DND-41 (cell line): Measurements from ENCODE around the gene LSP1.

ENCODE experiments used
- ATAC-seq: fragments of 200-7000 bp; cut with Tn5 transposase; 3 replicates; pipeline ENCODE4 v1.9.1; 2021; ENCODE audit warnings: low read depth; ENCODE audit not compliant: insufficient read depth
- DNase-seq: peaks from one replicate; pipeline ENCODE4 v3.0.0-alpha.2; 2020
- H2AFZ ChIP-seq: 2 replicates; pipeline ENCODE4 v1.6.0; 2012; ENCODE audit warnings: low read depth, low read length
- H3K27ac ChIP-seq: 2 replicates; pipeline ENCODE4 v1.5.1; 2012; ENCODE audit warnings: low read length, inconsistent platforms
- H3K27me3 ChIP-seq: fragments of 200-600 bp; sonication (generic); 2 replicates; pipeline ENCODE4 v1.6.0; 2012; ENCODE audit warnings: low read length, mild to moderate bottlenecking, inconsistent platforms; ENCODE audit not compliant: insufficient read depth, poor library complexity
- H3K36me3 ChIP-seq: 2 replicates; pipeline ENCODE4 v1.5.1; 2012; ENCODE audit warnings: low read length, inconsistent platforms; ENCODE audit not compliant: insufficient read depth
- H3K4me1 ChIP-seq: 2 replicates; pipeline ENCODE4 v1.5.1; 2012; ENCODE audit warnings: mild to moderate bottlenecking, low read length; ENCODE audit not compliant: insufficient read depth
- H3K4me2 ChIP-seq: 2 replicates; pipeline ENCODE4 v1.6.0; 2012; ENCODE audit warnings: mild to moderate bottlenecking, moderate library complexity, low read length, inconsistent platforms; ENCODE audit not compliant: insufficient read depth
- H3K4me3 ChIP-seq, 2 experiments: fragments of 200-600 bp in 1 of 2; shearing (Covaris generic) in 1 of 2; 2 replicates each; pipeline ENCODE4 v1.5.1; 2012 to 2016; ENCODE audit warnings: inconsistent platforms in 2 of 2, low read length in 2 of 2, mild to moderate bottlenecking in 2 of 2, low read depth in 1 of 2, moderate library complexity in 1 of 2
- H3K79me2 ChIP-seq: 2 replicates; pipeline ENCODE4 v1.6.0; 2012; ENCODE audit warnings: low read length, inconsistent platforms; ENCODE audit not compliant: insufficient read depth
- H3K9ac ChIP-seq: 2 replicates; pipeline ENCODE4 v1.6.0; 2012; ENCODE audit warnings: low read depth, mild to moderate bottlenecking, inconsistent platforms, low read length, moderate library complexity
- H3K9me3 ChIP-seq: 2 replicates; pipeline ENCODE4 v1.5.1; 2012; ENCODE audit warnings: low read length, moderate library complexity, mild to moderate bottlenecking, inconsistent platforms; ENCODE audit not compliant: insufficient read depth, severe bottlenecking
- H4K20me1 ChIP-seq: 2 replicates; pipeline ENCODE4 v1.6.0; 2012; ENCODE audit warnings: low read length; ENCODE audit not compliant: insufficient read depth
- EZH2 ChIP-seq: IDR thresholded peaks from 3 replicates; pipeline ENCODE4 v1.6.1; 2012; ENCODE audit warnings: borderline replicate concordance, low read depth, mild to moderate bottlenecking, moderate library complexity, low read length, inconsistent platforms; ENCODE audit not compliant: severe bottlenecking
- TF ChIP-seq, protein P1 (sequence below): IDR thresholded peaks from 2 replicates; pipeline ENCODE4 v1.5.1; 2012; ENCODE audit warnings: borderline replicate concordance, low read length, moderate library complexity, mild to moderate bottlenecking; ENCODE audit not compliant: poor library complexity, severe bottlenecking; ENCODE audit errors: extremely low read depth

Gene LSP1

DNA sequence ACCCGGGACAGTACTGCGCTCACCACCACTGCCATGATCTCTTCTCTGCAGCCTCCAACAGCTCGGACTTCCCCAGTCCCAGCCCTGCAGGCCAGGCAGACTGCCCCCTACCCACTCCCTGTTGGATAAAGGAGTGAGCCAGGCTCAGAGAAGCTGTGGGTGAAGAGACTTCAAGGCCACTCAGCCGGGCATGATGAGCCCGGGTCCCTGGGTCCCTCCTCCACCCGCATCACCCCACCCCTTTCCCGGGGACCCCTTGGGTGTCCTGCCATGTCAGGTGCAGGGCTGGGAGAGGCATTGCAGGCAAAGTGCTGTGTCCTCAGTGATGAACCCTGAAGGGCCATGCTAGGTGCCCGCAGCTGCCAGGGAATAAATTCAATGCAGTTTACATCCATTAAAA lies 14.5 kb downstream of the LSP1 start:
- Histone ChIP-seq H3K9ac (no peak overlapping the region), H3K27me3 (no peaks in the 10 kb centered on the region), H3K4me3 (no peak overlapping the region), H3K27ac (no peak overlapping the region), H4K20me1 (peaks cover 8% of the 10 kb centered on the region; the same call in 1 of the 2 replicates), H3K4me2 (no peak overlapping the region), H3K4me1 (no peaks in the 10 kb centered on the region), H3K79me2 (no peaks in the 10 kb centered on the region), H3K9me3 (no peaks in the 10 kb centered on the region), H3K36me3 (no peaks in the 10 kb centered on the region), H2AFZ (no peak overlapping the region)
- DNase-seq (no peak), ATAC-seq (no peak)
- TF ChIP-seq, protein P1, sequence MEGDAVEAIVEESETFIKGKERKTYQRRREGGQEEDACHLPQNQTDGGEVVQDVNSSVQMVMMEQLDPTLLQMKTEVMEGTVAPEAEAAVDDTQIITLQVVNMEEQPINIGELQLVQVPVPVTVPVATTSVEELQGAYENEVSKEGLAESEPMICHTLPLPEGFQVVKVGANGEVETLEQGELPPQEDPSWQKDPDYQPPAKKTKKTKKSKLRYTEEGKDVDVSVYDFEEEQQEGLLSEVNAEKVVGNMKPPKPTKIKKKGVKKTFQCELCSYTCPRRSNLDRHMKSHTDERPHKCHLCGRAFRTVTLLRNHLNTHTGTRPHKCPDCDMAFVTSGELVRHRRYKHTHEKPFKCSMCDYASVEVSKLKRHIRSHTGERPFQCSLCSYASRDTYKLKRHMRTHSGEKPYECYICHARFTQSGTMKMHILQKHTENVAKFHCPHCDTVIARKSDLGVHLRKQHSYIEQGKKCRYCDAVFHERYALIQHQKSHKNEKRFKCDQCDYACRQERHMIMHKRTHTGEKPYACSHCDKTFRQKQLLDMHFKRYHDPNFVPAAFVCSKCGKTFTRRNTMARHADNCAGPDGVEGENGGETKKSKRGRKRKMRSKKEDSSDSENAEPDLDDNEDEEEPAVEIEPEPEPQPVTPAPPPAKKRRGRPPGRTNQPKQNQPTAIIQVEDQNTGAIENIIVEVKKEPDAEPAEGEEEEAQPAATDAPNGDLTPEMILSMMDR, result no peak
- no peak for TF ChIP-seq EZH2

DNA sequence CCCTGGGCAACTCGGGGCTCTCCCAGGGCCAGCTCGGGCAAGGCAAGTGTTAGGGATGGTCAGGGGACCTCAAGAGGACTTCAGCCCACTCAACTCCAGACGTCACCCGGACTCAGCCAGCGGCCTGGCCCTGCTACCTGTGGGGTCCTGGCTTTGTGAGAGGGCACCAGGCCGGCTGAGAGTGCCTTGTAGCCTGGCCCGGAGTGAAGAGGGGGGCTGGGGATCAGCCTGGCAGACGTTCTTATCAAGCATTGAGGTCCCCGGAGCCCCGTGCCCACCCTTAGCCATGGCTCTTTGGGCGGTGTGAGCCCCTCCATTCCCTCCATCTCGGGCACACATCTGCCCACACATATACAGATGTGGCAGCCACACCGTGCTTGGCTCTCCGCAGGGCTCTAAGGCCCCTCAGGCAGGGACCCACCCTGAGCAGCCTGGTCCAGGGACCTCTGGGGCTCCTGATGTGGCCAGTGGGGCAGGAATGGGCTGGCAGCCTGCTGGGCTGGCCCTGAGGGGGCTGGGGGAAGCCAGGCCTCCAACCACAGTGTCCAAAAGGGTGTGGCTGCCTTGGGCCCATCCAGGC lies 15.3 kb downstream of the LSP1 start:
- H4K20me1 ChIP-seq, result peaks cover 3% of the 10 kb centered on the region; the same call in 1 of the 2 replicates
- no peak for ATAC-seq
- no peak overlapping the region for H3K4me2 ChIP-seq
- H3K9ac ChIP-seq, result no peak overlapping the region
- no peaks in the 10 kb centered on the region for H3K79me2 ChIP-seq
- DNase-seq, result no peak
- H3K27me3 ChIP-seq, result no peaks in the 10 kb centered on the region
- no peaks in the 10 kb centered on the region for H3K9me3 ChIP-seq
- no peaks in the 10 kb centered on the region for H3K36me3 ChIP-seq
- no peak overlapping the region for H3K4me3 ChIP-seq
- H3K4me1 ChIP-seq, result no peaks in the 10 kb centered on the region
- H2AFZ ChIP-seq, result no peak overlapping the region
- TF ChIP-seq EZH2, result no peak
- TF ChIP-seq, protein P1, result no peak
- no peak overlapping the region for H3K27ac ChIP-seq

DNA sequence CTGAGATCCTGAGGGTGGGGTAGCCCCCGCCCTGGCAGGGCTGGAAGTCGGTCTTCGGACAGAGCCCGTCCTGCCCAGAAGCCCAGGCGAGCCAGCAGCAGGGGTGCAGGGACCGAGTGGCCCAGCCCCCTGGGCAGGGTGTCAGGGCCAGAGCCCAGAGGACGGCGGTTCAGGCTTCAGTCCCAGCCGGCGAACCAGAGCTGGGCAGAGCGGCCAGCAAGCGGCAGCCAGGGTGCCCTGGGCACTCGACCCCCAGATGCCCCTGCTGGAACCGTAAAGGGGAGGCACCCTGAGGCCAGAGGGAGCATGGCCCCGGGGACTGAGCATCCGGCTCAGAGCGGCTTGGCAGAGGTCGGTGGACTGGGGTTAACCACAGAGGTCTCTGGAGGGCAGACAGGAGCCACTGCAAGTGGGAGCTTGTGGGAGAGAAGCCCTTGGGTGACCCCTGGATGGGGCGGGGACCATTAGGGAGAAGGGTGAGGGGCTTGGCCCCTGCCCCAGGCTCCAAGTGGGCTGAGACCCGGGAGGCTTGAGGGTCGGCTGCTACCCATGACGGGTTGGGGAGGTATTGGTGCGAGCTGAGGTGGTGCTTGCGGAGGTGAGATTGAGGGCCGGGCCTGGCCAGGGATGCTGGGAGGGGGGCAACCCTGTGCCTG lies 15.9 kb downstream of the LSP1 start:
- Histone ChIP-seq H3K27me3 (no peaks in the 10 kb centered on the region), H2AFZ (no peak overlapping the region), H3K79me2 (no peaks in the 10 kb centered on the region), H3K4me1 (no peaks in the 10 kb centered on the region), H3K9ac (no peak overlapping the region), H4K20me1 (no peaks in the 10 kb centered on the region; the same call in 1 of the 2 replicates), H3K27ac (no peak overlapping the region), H3K36me3 (no peaks in the 10 kb centered on the region), H3K4me2 (no peak overlapping the region), H3K4me3 (no peak overlapping the region), H3K9me3 (no peaks in the 10 kb centered on the region)
- DNase-seq (no peak), ATAC-seq (no peak)
- TF ChIP-seq EZH2, result no peak
- TF ChIP-seq, protein P1, result no peak
